ENCODE results near the gene OPN1MW3. TPM values are rescaled to one million over a fixed set of nuclear protein-coding genes. Genes with fewer than 3 reads are reported as not detected.
"Not testable (repeated sequence)": the region's sequence is repeated elsewhere in the genome, so short reads cannot be mapped to it uniquely, and the experiment has no call there.

Gene OPN1MW3
- total and polyA plus RNA-seq, 8 donors = not detected

GRCh38 chrX:154247377-154248045 lies 9.9 kb upstream of the OPN1MW3 start:
- H3K27ac ChIP-seq; H3K27me3 ChIP-seq; H3K9me3 ChIP-seq; intact Hi-C loops (cut with DNase I; ENCODE audit: low total_unique reads); H3K36me3 ChIP-seq; DNase-seq; H3K4me1 ChIP-seq; H3K4me3 ChIP-seq: not testable (repeated sequence)
- 62% methylated on average over 3 of the region's 17 CpGs; no CpG with 5 or more reads in 4 of the 5 donors for whole genome bisulfite sequencing, 5 donors

DNA sequence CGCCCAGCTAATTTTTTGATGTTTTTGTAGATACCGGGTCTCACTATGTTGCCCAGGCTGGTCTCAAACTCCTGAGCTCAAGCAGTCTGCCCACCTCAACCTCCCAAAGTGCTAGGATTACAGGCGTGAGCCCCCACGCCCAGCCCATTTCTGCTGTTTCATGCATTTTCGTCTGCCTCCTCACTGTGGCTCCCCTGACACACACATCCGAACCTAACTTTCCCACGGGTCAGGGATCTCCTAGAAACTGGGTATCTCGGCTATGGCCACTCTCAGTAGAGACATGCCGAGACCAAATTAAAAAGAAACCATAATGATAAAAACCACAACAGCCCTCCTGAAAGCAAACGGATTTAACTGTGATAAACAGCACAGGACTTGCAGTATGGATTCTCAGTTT lies 9.3 kb upstream of the OPN1MW3 start:
- H3K4me3 ChIP-seq; H3K9me3 ChIP-seq; H3K4me1 ChIP-seq; H3K27me3 ChIP-seq; H3K27ac ChIP-seq; DNase-seq; H3K36me3 ChIP-seq; intact Hi-C loops (cut with DNase I; ENCODE audit: low total_unique reads): not testable (repeated sequence)
- WGBS, 5 donors = no CpG with 5 or more reads among the region's 10 CpGs

DNA sequence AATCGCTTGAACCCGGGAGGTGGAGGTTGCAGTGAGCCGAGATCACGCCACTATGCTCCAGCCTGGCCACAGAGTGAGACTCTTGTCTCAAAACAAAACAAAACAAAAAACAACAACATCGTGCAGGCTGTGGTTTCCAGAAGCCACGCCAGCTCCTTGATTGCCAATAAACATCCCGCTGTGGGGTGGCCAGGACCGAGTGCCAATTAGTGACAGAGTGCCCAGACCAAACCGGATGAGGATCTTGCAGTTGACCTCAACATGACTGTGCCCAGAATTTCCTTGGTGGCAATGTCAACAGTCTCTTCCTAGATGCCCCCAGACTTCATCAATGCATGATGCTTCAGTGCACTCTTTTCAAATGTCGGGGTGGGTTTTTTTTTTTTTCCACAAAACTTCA lies 1.3 kb downstream of the OPN1MW3 start:
- H3K27ac ChIP-seq; DNase-seq; H3K27me3 ChIP-seq; H3K9me3 ChIP-seq; H3K36me3 ChIP-seq; H3K4me3 ChIP-seq; H3K4me1 ChIP-seq; intact Hi-C loops (cut with DNase I; ENCODE audit: low total_unique reads): not testable (repeated sequence)
- no CpG with 5 or more reads among the region's 10 CpGs for WGBS, 5 donors

DNA sequence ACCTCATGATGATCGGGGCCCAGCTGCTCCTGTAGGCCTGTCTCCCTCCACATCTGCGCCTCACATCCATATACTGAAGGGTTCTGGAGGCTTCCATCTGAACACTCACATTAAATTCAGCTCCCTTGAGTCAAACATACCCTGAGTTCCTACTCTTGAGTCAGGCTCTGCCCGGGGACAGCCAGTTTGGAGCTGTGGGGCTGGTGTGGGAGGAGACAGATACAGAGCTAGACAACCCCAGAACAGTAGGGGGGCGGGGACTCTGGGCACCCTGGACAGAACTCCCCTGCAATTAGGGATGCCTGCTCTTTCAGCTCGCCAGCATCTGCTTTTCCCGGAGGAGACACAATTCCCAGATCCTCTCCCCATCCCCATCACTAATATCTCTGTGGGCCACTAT lies 5.7 kb downstream of the OPN1MW3 start:
- H3K27me3 ChIP-seq; H3K4me1 ChIP-seq; H3K9me3 ChIP-seq; H3K27ac ChIP-seq; H3K4me3 ChIP-seq; intact Hi-C loops (cut with DNase I; ENCODE audit: low total_unique reads); DNase-seq; H3K36me3 ChIP-seq: not testable (repeated sequence)
- no CpG with 5 or more reads among the region's 6 CpGs for WGBS, 5 donors

DNA sequence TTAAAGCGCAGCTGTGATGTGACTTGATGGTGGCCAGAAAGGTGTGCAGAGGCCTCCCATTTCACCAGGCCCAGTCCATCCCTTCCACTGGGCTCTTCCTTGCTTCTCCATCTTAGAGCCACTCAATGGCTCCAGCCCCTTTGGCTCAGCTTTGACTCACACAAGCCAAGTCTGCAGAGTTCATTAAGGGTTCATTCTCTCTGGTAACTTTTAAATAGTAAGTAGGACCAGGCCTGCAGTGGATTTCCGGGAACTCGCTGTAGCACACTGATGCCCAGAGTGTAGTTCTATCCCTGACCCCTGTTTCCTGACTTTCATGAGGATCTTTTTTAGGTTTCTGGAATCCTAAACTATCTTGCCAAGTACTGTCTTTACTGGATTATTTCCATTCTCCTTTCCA lies 11.9 kb downstream of the OPN1MW3 start:
- no CpG with 5 or more reads among the region's 3 CpGs for WGBS, 5 donors

DNA sequence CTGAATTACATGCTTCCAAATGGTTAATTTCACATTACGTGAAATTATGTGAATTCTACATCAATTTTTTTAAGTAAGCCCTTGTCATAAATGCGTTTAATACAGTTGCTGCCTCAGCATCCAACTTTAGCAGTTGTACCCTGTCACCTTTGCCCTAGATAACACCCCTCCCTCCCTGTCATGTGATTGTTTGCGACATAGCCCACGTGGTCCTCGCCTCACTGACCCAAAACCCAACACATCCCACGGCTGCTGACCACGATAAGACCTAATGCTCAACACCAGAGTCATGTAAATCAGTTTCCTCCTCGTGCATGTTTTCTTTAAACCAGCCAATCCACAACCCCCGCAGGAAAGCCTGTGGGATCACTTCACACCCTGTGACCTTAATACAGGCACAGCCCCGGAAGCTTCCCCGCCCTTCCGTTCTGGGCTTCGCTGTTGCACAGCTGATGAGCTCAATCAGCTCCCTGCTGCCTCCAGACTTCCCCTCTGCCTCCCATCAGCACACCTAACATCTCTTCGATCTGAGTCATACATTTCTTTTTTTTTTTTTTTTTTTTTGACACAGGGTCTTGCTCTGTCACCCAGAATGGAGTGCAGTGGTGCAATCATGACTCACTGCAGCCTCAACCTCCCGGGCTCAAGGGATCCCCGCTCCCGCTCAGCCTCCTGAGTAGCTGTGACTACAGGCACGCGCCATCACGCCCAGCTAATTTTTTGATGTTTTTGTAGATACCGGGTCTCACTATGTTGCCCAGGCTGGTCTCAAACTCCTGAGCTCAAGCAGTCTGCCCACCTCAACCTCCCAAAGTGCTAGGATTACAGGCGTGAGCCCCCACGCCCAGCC lies 27.3 kb downstream of the OPN1MW3 start:
- H3K27me3 ChIP-seq; H3K4me1 ChIP-seq; H3K9me3 ChIP-seq; intact Hi-C loops (cut with DNase I; ENCODE audit: low total_unique reads); H3K4me3 ChIP-seq; H3K27ac ChIP-seq; H3K36me3 ChIP-seq; DNase-seq: not testable (repeated sequence)
- no CpG with 5 or more reads among the region's 23 CpGs for WGBS, 5 donors

More for the DNA sequence above, 11.9 kb downstream of the OPN1MW3 start:
- H3K36me3 ChIP-seq; H3K27ac ChIP-seq; H3K27me3 ChIP-seq; H3K4me3 ChIP-seq; H3K4me1 ChIP-seq; DNase-seq; intact Hi-C loops (cut with DNase I; ENCODE audit: low total_unique reads); H3K9me3 ChIP-seq: not testable (repeated sequence)

GRCh38 chrX:154286406-154286805 lies 29.0 kb downstream of the OPN1MW3 start:
- intact Hi-C loops (cut with DNase I; ENCODE audit: low total_unique reads); DNase-seq; H3K4me1 ChIP-seq; H3K9me3 ChIP-seq; H3K4me3 ChIP-seq; H3K27me3 ChIP-seq; H3K36me3 ChIP-seq; H3K27ac ChIP-seq: not testable (repeated sequence)
- WGBS, 5 donors = no CpG with 5 or more reads among the region's 10 CpGs

GRCh38 chrX:154294791-154295574 lies 37.6 kb downstream of the OPN1MW3 start, which contains the start of gene TEX28:
Gene TEX28 (minus strand): TSS chrX:154295124. CDS start chrX:154292117, 3,007 bp downstream.
- intact Hi-C loops (cut with DNase I; ENCODE audit: low total_unique reads) = no loop called here
- no peak for DNase-seq
- Histone ChIP-seq H3K27ac (no peak within 1 kb of the TSS), H3K4me3 (no peak within 1 kb of the TSS), H3K4me1 (no peaks in the 10 kb centered on the region), H3K27me3 (no peaks in the 10 kb centered on the region), H3K36me3 (no peaks in the 10 kb centered on the region), H3K9me3 (peaks cover 0 to 11% (median 3%) of the 10 kb centered on the region in 4 donors)
- no peak for TF ChIP-seq EP300 (IDR thresholded peaks at IDR 0.05)
- TF ChIP-seq, protein P1, sequence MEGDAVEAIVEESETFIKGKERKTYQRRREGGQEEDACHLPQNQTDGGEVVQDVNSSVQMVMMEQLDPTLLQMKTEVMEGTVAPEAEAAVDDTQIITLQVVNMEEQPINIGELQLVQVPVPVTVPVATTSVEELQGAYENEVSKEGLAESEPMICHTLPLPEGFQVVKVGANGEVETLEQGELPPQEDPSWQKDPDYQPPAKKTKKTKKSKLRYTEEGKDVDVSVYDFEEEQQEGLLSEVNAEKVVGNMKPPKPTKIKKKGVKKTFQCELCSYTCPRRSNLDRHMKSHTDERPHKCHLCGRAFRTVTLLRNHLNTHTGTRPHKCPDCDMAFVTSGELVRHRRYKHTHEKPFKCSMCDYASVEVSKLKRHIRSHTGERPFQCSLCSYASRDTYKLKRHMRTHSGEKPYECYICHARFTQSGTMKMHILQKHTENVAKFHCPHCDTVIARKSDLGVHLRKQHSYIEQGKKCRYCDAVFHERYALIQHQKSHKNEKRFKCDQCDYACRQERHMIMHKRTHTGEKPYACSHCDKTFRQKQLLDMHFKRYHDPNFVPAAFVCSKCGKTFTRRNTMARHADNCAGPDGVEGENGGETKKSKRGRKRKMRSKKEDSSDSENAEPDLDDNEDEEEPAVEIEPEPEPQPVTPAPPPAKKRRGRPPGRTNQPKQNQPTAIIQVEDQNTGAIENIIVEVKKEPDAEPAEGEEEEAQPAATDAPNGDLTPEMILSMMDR (IDR thresholded peaks at IDR 0.05) = no peak
- no peak for TF ChIP-seq POLR2AphosphoS5 (IDR thresholded peaks at IDR 0.05)
- TF ChIP-seq POLR2A (IDR thresholded peaks at IDR 0.05) = no peak
- WGBS, 5 donors = 86 to 96% (median 92%) methylated on average over 20 to 39 of the region's 39 CpGs

Measured in stomach (tissue), 9 donors.